PC-9 (cell line): Measurements from ENCODE around the gene RNASE8.

Experiments used
- CTCF ChIP-seq: fragments of 200-600 bp; sonication (generic); conservative IDR thresholded peaks from 2 replicates; pipeline ENCODE4 v1.6.1; 2017; ENCODE audit warnings: mixed run types, antibody characterized with exemption, mild to moderate bottlenecking, moderate library complexity
- EZH2 ChIP-seq: fragments of 200-600 bp; sonication (generic); IDR thresholded peaks from 2 replicates; pipeline ENCODE4 v1.8.0; 2017; ENCODE audit warnings: antibody characterized with exemption, low read depth

GRCh38 chr14:21091821-21092272 lies 34.2 kb downstream of the RNASE8 start:
- no peak for TF ChIP-seq EZH2
- no peak for TF ChIP-seq CTCF
